Ureter (tissue), 1 donor: Measurements from ENCODE around the gene PYHIN1. TPM values are rescaled to one million over a fixed set of nuclear protein-coding genes. Genes with fewer than 3 reads are reported as not detected.

ENCODE experiments used
- DNase-seq: peaks from one replicate; pipeline ENCODE4 v3.0.0-alpha.2; 2020; ENCODE audit warnings: low spot score
- total RNA-seq: library from RNA; stranded (reverse); gene quantifications from one replicate; pipeline ENCODE4 v1.2.4, GENCODE V29; 2023
- donor health status: DM: yes; HTN: yes; CAD: no.

The PYHIN1 gene
- total RNA-seq, 1 donor from 2014 or later, result 2.1 TPM

GRCh38 chr1:159014003-159014571, 82.7 kb downstream of the PYHIN1 start:
- DNase-seq, result no peak

- no peak for DNase-seq
Measured at GRCh38 chr1:159014851-159015250, 83.5 kb downstream of the PYHIN1 start.

- peak; percentile 77 for DNase-seq
Measured at GRCh38 chr1:159015440-159015909, 84.1 kb downstream of the PYHIN1 start.

GRCh38 chr1:159023723-159024122, 92.4 kb downstream of the PYHIN1 start:
- DNase-seq, result no peak

GRCh38 chr1:159025043-159025442, 93.7 kb downstream of the PYHIN1 start:
- no peak for DNase-seq

Other genes starting within 250 kb of the PYHIN1 start
- gene SPTA1, start 244.8 kb upstream of the PYHIN1 start, total RNA-seq, result not detected
- gene OR6K2, start 230.9 kb upstream of the PYHIN1 start, total RNA-seq, result not detected
- gene OR6K3, start 210.8 kb upstream of the PYHIN1 start, total RNA-seq, result not detected
- gene OR6K6, start 176.8 kb upstream of the PYHIN1 start, total RNA-seq, result not detected
- gene OR6N1, start 159.4 kb upstream of the PYHIN1 start, total RNA-seq, result not detected
- not detected for gene OR6N2, start 150.3 kb upstream of the PYHIN1 start, total RNA-seq
- 2.1 TPM for gene MNDA, start 100.2 kb upstream of the PYHIN1 start, total RNA-seq
- gene IFI16, start 78.4 kb downstream of the PYHIN1 start, total RNA-seq, result 93.0 TPM
- 2.9 TPM for gene AIM2, start 145.2 kb downstream of the PYHIN1 start, total RNA-seq
- gene CADM3, start 240.1 kb downstream of the PYHIN1 start, total RNA-seq, result 4.2 TPM